Stimulated activated CD8-positive, alpha-beta memory T cell treated with anti-CD3 and anti-CD28 coated beads, Interleukin-4, amount 100 ng/mL, for 24 hours (primary cell): ENCODE results near the gene UBE2E3.
"Not testable (repeated sequence)": the region's sequence is repeated elsewhere in the genome, so short reads cannot be mapped to it uniquely, and the experiment has no call there.

Source experiments
- DNase-seq: peaks from one replicate; pipeline ENCODE4 v3.0.0-alpha.2; 2020; ENCODE audit warnings: low read depth

The UBE2E3 gene

GRCh38 chr2:181076658-181077057 is 96.3 kb downstream of the UBE2E3 start:
- DNase-seq, result no peak

DNA sequence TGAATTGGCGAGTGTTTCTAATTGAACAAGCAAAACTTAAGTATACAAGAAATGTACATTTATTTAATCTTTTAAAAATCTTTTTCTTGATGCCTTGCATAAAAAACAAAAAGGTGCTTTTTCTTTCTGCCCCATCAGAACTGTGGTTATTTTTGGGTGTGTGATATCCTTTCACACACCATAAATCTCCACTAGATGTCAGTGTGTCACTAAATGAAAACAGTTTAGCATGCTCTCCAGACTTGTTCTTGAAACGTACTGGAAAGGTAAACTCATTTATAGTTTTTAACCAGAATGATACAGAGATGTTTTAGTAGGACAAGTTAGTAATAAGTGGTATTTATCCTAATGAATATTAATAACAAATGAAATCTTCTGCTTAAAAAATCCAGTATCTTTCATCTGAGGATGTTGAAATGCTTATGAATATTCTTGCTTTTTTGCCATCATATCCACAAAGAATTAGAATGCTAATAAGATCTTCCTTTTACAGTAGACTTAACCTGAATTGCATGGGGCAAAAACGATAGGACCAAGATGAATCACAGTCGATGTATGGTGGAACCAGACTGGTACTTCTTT is 96.8 kb downstream of the UBE2E3 start:
- DNase-seq, result no peak

DNA sequence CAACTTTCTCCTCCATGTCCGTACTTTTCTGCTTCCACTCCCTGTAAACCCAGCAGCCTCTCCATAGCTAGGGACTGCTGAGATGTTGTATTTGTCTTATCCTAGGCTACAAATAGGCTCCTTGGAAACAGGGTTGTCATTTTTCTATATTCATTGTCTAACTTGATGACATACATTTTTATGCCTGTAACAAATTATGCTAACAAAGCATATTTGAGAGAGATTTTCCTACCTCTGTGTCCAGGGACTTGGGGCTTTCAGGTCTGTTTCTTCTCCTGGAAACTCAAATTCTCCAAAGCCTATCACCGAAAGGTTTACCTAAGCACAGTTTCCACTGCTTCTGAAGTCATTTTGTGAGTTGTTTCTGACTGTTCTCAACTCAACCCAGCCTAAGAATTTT is 102.7 kb downstream of the UBE2E3 start:
- no peak for DNase-seq

DNA sequence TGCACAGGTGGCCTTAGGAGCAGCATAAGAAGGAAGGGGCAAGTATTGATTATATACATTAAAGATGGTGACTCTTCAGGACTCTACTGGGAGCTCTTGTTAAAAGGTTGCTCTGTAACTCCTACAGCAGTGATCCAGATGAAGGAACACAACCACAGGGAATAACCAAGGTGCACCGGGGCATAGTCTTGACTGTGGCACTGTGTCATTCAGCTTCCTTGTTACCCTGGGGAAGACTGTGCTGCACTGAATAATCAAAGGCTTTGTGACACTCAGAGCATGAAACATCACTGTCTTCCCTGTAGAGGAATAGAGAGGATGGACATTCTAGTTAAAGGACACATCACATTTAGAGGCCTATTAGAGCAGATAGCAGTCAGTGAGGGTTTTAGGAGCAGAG is 105.3 kb downstream of the UBE2E3 start:
- no peak for DNase-seq

DNA sequence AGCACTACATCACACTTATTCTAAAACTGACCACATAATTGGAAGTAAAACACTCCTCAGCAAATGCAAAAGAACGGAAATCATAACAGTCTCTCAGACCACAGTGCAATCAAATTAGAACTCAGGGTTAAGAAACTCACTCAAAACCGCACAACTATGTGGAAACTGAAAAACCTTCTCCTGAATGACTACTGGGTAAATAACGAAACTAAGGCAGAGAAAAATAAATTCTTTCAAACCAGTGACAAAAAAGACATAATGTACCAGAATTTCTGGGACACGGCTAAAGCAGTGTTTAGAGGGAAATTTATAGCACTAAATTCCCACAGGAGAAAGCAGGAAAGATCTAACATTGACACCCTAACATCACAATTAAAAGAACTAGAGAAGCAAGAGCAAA is 111.5 kb downstream of the UBE2E3 start:
- DNase-seq, result not testable (repeated sequence)

DNA sequence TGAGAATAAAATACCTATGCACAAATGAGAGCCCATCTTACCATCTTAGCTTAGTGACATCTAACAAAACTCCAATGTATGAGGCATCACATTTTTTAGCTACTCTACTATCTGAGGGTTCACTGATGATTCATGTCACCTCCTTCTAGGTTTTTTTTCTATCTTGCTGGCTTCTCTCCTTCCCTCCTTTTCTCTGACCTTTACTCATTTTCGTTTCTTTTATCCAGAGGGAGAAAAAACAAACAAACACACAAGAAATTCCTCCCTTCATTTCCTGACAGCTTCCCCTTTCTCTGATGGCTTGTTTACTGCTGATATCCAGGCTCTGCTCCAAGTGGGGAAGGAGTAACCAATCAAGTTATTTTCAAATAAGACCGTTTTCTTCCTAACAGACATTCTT is 115.1 kb downstream of the UBE2E3 start:
- DNase-seq, result no peak

DNA sequence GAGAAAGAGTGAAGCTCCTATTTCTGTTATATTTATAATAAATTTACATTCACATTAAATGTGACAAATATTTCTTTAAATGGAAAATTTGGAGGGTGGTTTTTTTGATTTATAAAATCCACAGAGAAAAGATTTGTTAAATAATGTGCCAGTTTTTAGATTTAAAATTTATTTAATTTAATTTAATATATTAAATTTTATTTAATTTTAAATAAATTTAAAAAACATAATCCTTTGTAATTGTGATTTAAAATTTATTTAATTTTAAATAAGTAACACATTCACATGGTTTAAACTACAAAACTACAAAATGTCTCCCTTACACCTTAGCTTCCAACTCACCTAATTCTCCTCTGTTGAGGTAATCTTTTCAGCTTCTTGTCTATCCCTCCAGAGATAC is 123.3 kb downstream of the UBE2E3 start:
- DNase-seq, result no peak

- no peak for DNase-seq
Observed at GRCh38 chr2:181104512-181105115, 124.2 kb downstream of the UBE2E3 start.

- no peak for DNase-seq
Observed at GRCh38 chr2:181105562-181105961, 125.2 kb downstream of the UBE2E3 start.

DNA sequence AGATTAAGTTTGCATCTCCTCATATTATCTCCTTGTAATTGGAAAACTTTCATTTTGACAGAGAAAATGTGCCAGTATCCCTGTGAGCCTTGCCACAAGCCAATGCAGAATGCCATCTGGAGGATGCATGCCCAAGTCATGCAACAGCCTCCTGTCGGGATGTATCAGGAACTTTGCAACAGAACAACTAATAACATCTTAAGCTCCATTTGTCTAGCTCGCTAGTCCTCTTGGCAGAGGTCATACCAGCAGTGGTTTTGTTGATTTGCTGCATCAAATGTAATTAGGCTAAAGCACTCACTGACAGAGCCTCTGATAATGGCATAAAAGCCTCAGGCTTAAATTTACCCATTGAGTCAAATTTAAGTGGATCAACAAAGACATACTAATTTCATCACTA is 125.8 kb downstream of the UBE2E3 start:
- no peak for DNase-seq

DNA sequence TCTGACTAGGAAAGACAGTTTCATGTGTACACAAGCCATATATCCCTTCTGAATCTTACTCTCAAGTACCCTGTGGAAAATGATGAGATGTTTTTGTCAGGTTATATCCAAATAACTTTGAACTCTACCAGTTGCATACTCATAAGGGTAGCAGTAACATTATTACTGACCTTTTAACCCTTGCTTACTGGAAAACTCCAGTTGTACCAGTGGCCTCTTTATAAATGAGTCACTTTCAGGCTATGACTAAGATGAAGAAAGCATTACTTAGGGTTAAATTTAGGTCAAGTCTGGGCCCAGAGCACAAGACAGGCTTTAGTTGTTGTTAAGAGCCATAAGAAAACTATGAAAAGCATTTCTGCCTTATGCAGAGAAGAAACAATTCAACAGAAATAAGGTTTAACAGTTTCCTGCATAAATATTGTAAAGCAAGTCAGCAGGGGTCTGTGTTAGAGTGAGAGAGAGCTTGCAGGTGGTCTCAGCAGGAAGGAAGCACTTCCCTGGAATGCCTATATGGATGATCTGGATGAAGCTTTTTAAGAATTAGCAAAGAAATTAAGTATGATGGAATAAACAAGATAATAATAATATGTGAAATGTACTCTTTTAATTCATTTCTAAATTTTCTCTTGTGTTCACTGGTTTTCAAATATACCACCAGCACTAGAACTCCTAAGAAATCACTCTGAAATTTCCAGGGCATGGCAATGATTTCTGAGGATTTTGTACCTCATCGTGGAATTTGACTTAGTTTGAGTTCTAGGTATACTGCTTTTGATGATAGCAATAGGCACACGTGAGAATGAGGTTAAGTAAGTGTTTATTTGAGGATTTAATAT is 126.6 kb downstream of the UBE2E3 start:
- DNase-seq, result no peak

- no peak for DNase-seq
Observed at GRCh38 chr2:181107628-181107945, 127.2 kb downstream of the UBE2E3 start.

- DNase-seq, result no peak
Observed at GRCh38 chr2:181111059-181111458, 130.7 kb downstream of the UBE2E3 start.

- no peak for DNase-seq
Observed at GRCh38 chr2:181112916-181113315, 132.5 kb downstream of the UBE2E3 start.
